ENCODE results near the gene UBA3.

DNA sequence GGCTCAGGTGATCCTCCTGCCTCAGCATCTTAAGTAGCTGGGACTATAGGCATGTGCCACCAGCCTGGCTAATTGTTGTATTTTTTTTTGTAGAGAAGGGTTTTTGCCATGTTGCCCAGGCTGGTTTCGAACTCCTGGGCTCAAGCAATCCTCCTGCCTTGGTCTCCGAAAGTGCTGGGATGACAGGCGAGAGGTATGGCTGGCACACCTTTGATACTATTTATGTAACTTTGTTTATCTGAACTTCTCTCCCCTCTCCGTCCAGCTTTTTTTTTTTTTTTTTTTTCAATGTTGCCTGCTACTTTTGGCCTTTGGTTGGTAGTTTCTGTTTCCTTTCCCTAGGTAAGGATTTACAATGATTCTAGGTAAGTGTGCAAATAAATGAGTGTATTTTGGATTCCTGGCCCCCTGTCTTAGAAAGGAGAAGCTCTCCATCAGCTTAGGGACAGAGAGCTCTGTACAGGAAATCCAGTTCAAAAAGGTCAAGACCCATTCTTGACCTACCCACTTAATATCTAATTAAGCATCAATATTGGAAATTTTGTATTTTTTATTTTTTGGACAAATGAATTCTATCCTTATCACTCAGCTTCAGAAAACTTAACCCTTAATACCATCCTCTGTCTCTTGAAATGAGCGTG lies 11.3 kb upstream of the UBA3 start:
- TF ChIP-seq CTCF (IDR thresholded peaks at IDR 0.05) (no peak), POLR2A (IDR thresholded peaks at IDR 0.05) (no peak)
